DMS53 treated with DMSO at 0.1 percent for 48 hours (cell line): Measurements from ENCODE around the gene ST6GAL1.

Source experiments
- DNase-seq: peaks from one replicate; lab custom pipeline; 2025; ENCODE audit not compliant: unreplicated experiment; lab: John Stamatoyannopoulos, UW

Gene ST6GAL1

GRCh38 chr3:187072102-187072501, 141.8 kb downstream of the ST6GAL1 start:
- no peak for DNase-seq

GRCh38 chr3:187072511-187072910, 142.2 kb downstream of the ST6GAL1 start:
- no peak for DNase-seq

GRCh38 chr3:187073581-187074098, 143.3 kb downstream of the ST6GAL1 start:
- DNase-seq = no peak

- no peak for DNase-seq
These were observed 144.5 kb downstream of the ST6GAL1 start for GRCh38 chr3:187074846-187075245.

GRCh38 chr3:187076297-187076696, 146.0 kb downstream of the ST6GAL1 start:
- no peak for DNase-seq

GRCh38 chr3:187077085-187077484, 146.8 kb downstream of the ST6GAL1 start:
- no peak for DNase-seq

- DNase-seq = no peak
These were observed 147.2 kb downstream of the ST6GAL1 start for GRCh38 chr3:187077537-187077936.

GRCh38 chr3:187079090-187080022, 149.0 kb downstream of the ST6GAL1 start:
- no peak for DNase-seq

- DNase-seq = no peak
These were observed 150.6 kb downstream of the ST6GAL1 start for GRCh38 chr3:187080799-187081450.

- no peak for DNase-seq
These were observed 152.5 kb downstream of the ST6GAL1 start for GRCh38 chr3:187082758-187083375.

GRCh38 chr3:187084126-187084525, 153.8 kb downstream of the ST6GAL1 start:
- DNase-seq = no peak

- DNase-seq = no peak
These were observed 154.3 kb downstream of the ST6GAL1 start for GRCh38 chr3:187084580-187084979.

GRCh38 chr3:187085021-187085666, 154.8 kb downstream of the ST6GAL1 start:
- DNase-seq = no peak

- no peak for DNase-seq
These were observed 155.6 kb downstream of the ST6GAL1 start for GRCh38 chr3:187085933-187086332.

GRCh38 chr3:187086831-187087230, 156.5 kb downstream of the ST6GAL1 start:
- DNase-seq = no peak

- DNase-seq = no peak
These were observed 158.4 kb downstream of the ST6GAL1 start for GRCh38 chr3:187088701-187089100.

- DNase-seq = no peak
These were observed 163.0 kb downstream of the ST6GAL1 start for GRCh38 chr3:187093320-187093719.

GRCh38 chr3:187098923-187099512, 168.7 kb downstream of the ST6GAL1 start:
- DNase-seq = no peak

- no peak for DNase-seq
These were observed 171.1 kb downstream of the ST6GAL1 start for GRCh38 chr3:187101184-187102072.
